CD14-positive monocyte (primary cell): ENCODE results near the gene SHROOM1. TPM values are rescaled to one million over a fixed set of nuclear protein-coding genes. Genes with fewer than 3 reads are reported as not detected.

Source experiments
- DNase-seq, 3 donors: peaks; one replicate each; pipeline ENCODE4 v3.0.0-alpha.2; 2011 to 2022
- H2AFZ ChIP-seq: 2 replicates; pipeline ENCODE4 v1.6.0; 2012; ENCODE audit warnings: mild to moderate bottlenecking, low read depth, low read length, inconsistent platforms; ENCODE audit not compliant: insufficient read depth, poor library complexity, severe bottlenecking
- H3K27ac ChIP-seq, 2 donors: 1 replicate in 1 of 2; 2 replicates in 1 of 2; pipeline ENCODE4 v1.5.1; 2012 to 2013; ENCODE audit warnings: low read length in 2 of 2, control low read depth in 1 of 2, inconsistent platforms in 1 of 2, low read depth in 1 of 2, mild to moderate bottlenecking in 1 of 2
- H3K27me3 ChIP-seq, 2 donors: one replicate each; pipeline versions ENCODE4 v1.6.0 to v1.6.1; 2011 to 2013; ENCODE audit warnings: low read length in 2 of 2; ENCODE audit not compliant: control insufficient read depth in 2 of 2, insufficient read depth in 2 of 2
- H3K36me3 ChIP-seq, 2 donors: replicated peaks in 1 of 2; 1 replicate in 1 of 2; 2 replicates in 1 of 2; pipeline versions ENCODE4 v1.5.1 to v1.6.1; 2012 to 2013; ENCODE audit warnings: low read length in 2 of 2, control low read depth in 1 of 2, inconsistent platforms in 1 of 2, mild to moderate bottlenecking in 1 of 2; ENCODE audit not compliant: insufficient read depth in 2 of 2, control insufficient read depth in 1 of 2
- H3K4me1 ChIP-seq, 2 donors: 1 replicate in 1 of 2; 2 replicates in 1 of 2; pipeline versions ENCODE4 v1.5.1 to v1.6.1; 2012 to 2013; ENCODE audit warnings: low read length in 2 of 2, control low read depth in 1 of 2, inconsistent platforms in 1 of 2, mild to moderate bottlenecking in 1 of 2, moderate library complexity in 1 of 2; ENCODE audit not compliant: insufficient read depth in 2 of 2, control insufficient read depth in 1 of 2
- H3K4me2 ChIP-seq: replicated peaks from 2 replicates; pipeline ENCODE3; 2012; ENCODE audit warnings: low read length, moderate library complexity, mild to moderate bottlenecking; ENCODE audit not compliant: poor library complexity, severe bottlenecking; ENCODE audit errors: extremely low read depth
- H3K4me3 ChIP-seq, 3 experiments: fragments of 200-600 bp in 1 of 3; sonication (generic) in 1 of 3; replicated peaks in 1 of 3; 1 replicate in 2 of 3; 2 replicates in 1 of 3; pipeline ENCODE4 v1.5.1; 2011 to 2013; ENCODE audit warnings: low read length in 3 of 3, mild to moderate bottlenecking in 3 of 3, control low read depth in 2 of 3, low read depth in 2 of 3, inconsistent platforms in 1 of 3, moderate library complexity in 1 of 3
- H3K79me2 ChIP-seq: 2 replicates; pipeline ENCODE4 v1.6.0; 2012; ENCODE audit warnings: mild to moderate bottlenecking, control low read depth, inconsistent platforms, low read length, moderate library complexity; ENCODE audit not compliant: insufficient read depth
- H3K9ac ChIP-seq: 2 replicates; pipeline ENCODE4 v1.6.0; 2017; ENCODE audit warnings: low read length, mild to moderate bottlenecking; ENCODE audit not compliant: insufficient read depth, poor library complexity, severe bottlenecking
- H3K9me3 ChIP-seq, 2 donors: replicated peaks in 1 of 2; 1 replicate in 1 of 2; 2 replicates in 1 of 2; pipeline versions ENCODE4 v1.5.1 to v1.6.1; 2012 to 2013; ENCODE audit warnings: low read length in 2 of 2, control low read depth in 1 of 2; ENCODE audit not compliant: control insufficient read depth in 1 of 2, insufficient read depth in 1 of 2
- H4K20me1 ChIP-seq: 2 replicates; pipeline ENCODE4 v1.6.0; 2012; ENCODE audit warnings: mild to moderate bottlenecking, low read length, control low read depth, moderate library complexity; ENCODE audit not compliant: insufficient read depth
- H3K27ac Mint-ChIP-seq, 7 donors: one replicate each; pipeline ENCODE4 v1.8.0; 2020; ENCODE audit warnings: mild to moderate bottlenecking in 7 of 7, mixed read lengths in 7 of 7, moderate library complexity in 6 of 7, inconsistent platforms in 2 of 7
- H3K27me3 Mint-ChIP-seq, 3 donors: one replicate each; pipeline ENCODE4 v1.8.0; 2021 to 2022; ENCODE audit warnings: low read depth in 3 of 3, mild to moderate bottlenecking in 3 of 3, mixed read lengths in 3 of 3, moderate library complexity in 3 of 3, inconsistent platforms in 1 of 3
- H3K36me3 Mint-ChIP-seq, 2 donors: one replicate each; pipeline ENCODE4 v1.8.0; 2020; ENCODE audit warnings: mixed read lengths in 2 of 2, inconsistent platforms in 1 of 2, mild to moderate bottlenecking in 1 of 2
- H3K4me1 Mint-ChIP-seq: one replicate; pipeline ENCODE4 v1.8.0; 2020; ENCODE audit warnings: mild to moderate bottlenecking, mixed read lengths
- H3K4me3 Mint-ChIP-seq, 2 donors: one replicate each; pipeline ENCODE4 v1.8.0; 2020; ENCODE audit warnings: mild to moderate bottlenecking in 2 of 2, mixed read lengths in 2 of 2, moderate library complexity in 1 of 2
- H3K9me3 Mint-ChIP-seq, 7 donors: one replicate each; pipeline ENCODE4 v1.8.0; 2020 to 2022; ENCODE audit warnings: mixed read lengths in 7 of 7, mild to moderate bottlenecking in 6 of 7, moderate library complexity in 6 of 7, inconsistent platforms in 2 of 7
- WGBS: methylation state at CpG from one replicate; pipeline ENCODE4 v1.1.5; 2013; ENCODE audit warnings: missing lambda C conversion rate; ENCODE audit not compliant: insufficient coverage; 5-methylcytosine and 5-hydroxymethylcytosine counted together
- intact Hi-C, 2 donors: fragments of 100-400 bp; cut with micrococcal nuclease; formaldehyde crosslinking; loops; one replicate each; pipeline versions ENCODE4 v1.15.0 to v1.15.1; 2023
- polyA plus RNA-seq, 3 donors: library from polyadenylated mRNA; depleted of rRNA in 1 of 3; unstranded in 2 of 3; stranded (reverse) in 1 of 3; fragments of 300-500 nt in 2 of 3; fragments of >200 nt in 1 of 3; fragmentation: Illumina TruSeq in 2 of 3; gene quantifications; 1 replicate in 2 of 3; 2 replicates in 1 of 3; pipeline ENCODE4 v1.2.3, GENCODE V29; 2012 to 2021
- TF ChIP-seq, protein P1 (sequence below): fragments of 200-600 bp; IDR thresholded peaks from one replicate; pipeline ENCODE4 v1.8.0; 2022; ENCODE audit warnings: antibody characterized with exemption, mild to moderate bottlenecking

Gene SHROOM1
- polyA plus RNA-seq, 3 donors = 6.4 to 27.0 (median 16.1) TPM

DNA sequence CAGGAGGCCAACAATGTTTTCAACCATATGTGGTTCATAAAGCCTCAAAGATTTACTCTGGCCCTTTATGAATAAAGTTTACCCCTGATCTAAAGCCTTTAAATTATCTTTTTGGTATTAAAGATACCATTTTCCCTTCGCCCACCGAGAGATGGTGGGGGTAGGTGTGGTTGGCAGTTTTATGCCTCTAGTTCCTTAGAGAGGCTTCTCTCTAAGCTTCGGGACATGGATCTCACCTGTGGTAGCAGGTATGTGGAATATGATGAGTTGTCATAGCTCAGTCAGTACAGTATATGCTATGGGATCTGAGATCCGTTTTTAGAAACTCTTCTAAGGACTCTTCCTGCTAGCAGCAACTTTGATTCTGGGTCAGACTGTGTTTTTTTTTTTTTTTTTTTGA is 38.3 kb upstream of the SHROOM1 start:
- 93% methylated on average over 3 of the region's 4 CpGs for WGBS
- TF ChIP-seq, protein P1, sequence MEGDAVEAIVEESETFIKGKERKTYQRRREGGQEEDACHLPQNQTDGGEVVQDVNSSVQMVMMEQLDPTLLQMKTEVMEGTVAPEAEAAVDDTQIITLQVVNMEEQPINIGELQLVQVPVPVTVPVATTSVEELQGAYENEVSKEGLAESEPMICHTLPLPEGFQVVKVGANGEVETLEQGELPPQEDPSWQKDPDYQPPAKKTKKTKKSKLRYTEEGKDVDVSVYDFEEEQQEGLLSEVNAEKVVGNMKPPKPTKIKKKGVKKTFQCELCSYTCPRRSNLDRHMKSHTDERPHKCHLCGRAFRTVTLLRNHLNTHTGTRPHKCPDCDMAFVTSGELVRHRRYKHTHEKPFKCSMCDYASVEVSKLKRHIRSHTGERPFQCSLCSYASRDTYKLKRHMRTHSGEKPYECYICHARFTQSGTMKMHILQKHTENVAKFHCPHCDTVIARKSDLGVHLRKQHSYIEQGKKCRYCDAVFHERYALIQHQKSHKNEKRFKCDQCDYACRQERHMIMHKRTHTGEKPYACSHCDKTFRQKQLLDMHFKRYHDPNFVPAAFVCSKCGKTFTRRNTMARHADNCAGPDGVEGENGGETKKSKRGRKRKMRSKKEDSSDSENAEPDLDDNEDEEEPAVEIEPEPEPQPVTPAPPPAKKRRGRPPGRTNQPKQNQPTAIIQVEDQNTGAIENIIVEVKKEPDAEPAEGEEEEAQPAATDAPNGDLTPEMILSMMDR = no peak
- H3K9me3 Mint-ChIP-seq = no peaks in the 10 kb centered on the region
- Histone ChIP-seq H3K9me3 (no peaks in the 10 kb centered on the region), H3K27me3 (no peaks in the 10 kb centered on the region), H3K79me2 (peaks cover 17% of the 10 kb centered on the region), H3K4me1 (peaks cover 14 to 25% of the 10 kb centered on the region in 2 donors), H4K20me1 (no peaks in the 10 kb centered on the region), H2AFZ (no peak overlapping the region), H3K4me3 (no peak overlapping the region), H3K27ac (peak overlapping the region in 1 of 2 donors; percentile 32), H3K4me2 (no peak overlapping the region), H3K9ac (no peak overlapping the region), H3K36me3 (peaks cover 13 to 61% of the 10 kb centered on the region in 2 donors)
- intact Hi-C loops = loop anchor here (5.0 to 10.0 kb wide), 2 partner anchors 184 to 574 kb away; partner anchors contain the start of genes HSPA4 (in 1 of the 2) and SLC22A4 (in 1 of the 2)
- H3K4me3 Mint-ChIP-seq = no peak overlapping the region
- peak overlapping the region in 5 of 7 donors; percentile 27 to 99 (median 65) for H3K27ac Mint-ChIP-seq
- peaks cover 0 to 2% (median 2%) of the 10 kb centered on the region in 3 donors for H3K27me3 Mint-ChIP-seq
- DNase-seq = no peak
- H3K36me3 Mint-ChIP-seq = peaks cover 26 to 49% of the 10 kb centered on the region in 2 donors
- H3K4me1 Mint-ChIP-seq = peaks cover 17% of the 10 kb centered on the region

DNA sequence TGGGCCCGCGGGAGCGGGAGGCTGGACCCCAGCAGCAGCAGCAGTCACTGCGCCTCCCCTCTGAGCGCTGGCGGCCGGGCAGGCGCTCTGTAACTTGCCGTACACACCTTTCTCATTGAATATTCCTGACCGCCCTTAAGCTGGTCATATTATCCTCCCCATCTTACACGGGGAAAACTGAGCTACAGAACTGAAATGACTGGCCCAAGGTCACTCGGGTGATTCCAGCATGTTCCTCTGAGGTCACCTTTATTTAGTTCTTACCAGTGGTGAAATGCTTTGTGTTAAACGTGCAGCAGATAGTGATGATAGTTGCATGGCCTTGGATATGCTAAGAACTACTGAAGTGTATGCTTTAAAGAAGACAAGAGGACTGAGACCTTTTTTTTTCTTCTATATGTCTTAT is 36.6 kb upstream of the SHROOM1 start:
- H3K4me1 ChIP-seq = peaks cover 14 to 33% of the 10 kb centered on the region in 2 donors
- 5% methylated on average over 11 of the region's 13 CpGs for WGBS
- H3K27me3 Mint-ChIP-seq = peaks cover 2% of the 10 kb centered on the region in 3 donors
- H3K27me3 ChIP-seq = no peaks in the 10 kb centered on the region
- H3K4me2 ChIP-seq = peak overlapping the region; percentile 90
- intact Hi-C loops = loop anchor here (5.0 to 10.0 kb wide), 2 partner anchors 185 to 572 kb away; partner anchors contain the start of genes HSPA4 (in 1 of the 2) and SLC22A4 (in 1 of the 2)
- peak overlapping the region; percentile 96 to 99 for H3K4me3 Mint-ChIP-seq
- H3K9me3 ChIP-seq = no peaks in the 10 kb centered on the region
- peak overlapping the region; percentile 91 for H2AFZ ChIP-seq
- peaks cover 19 to 34% of the 10 kb centered on the region in 2 donors for H3K36me3 Mint-ChIP-seq
- peaks cover 13 to 44% of the 10 kb centered on the region in 2 donors for H3K36me3 ChIP-seq
- no peaks in the 10 kb centered on the region for H3K9me3 Mint-ChIP-seq
- H3K4me1 Mint-ChIP-seq = peaks cover 19% of the 10 kb centered on the region
- H3K27ac Mint-ChIP-seq = peak overlapping the region; percentile 94 to 100 (median 99)
- DNase-seq = no peak
- TF ChIP-seq, protein P1 = no peak
- peak overlapping the region; percentile 91 for H3K9ac ChIP-seq
- H3K4me3 ChIP-seq = peak overlapping the region; percentile 47 to 87 (median 78)
- H3K27ac ChIP-seq = peak overlapping the region; percentile 92 to 97
- H3K79me2 ChIP-seq = peaks cover 17% of the 10 kb centered on the region
- H4K20me1 ChIP-seq = no peaks in the 10 kb centered on the region
